HG03060 (cell line): ENCODE results near the gene TAF3.
A peak's percentile ranks its signal among the peaks of the same experiment; 100 is the strongest.
"Not testable (repeated sequence)": the region's sequence is repeated elsewhere in the genome, so short reads cannot be mapped to it uniquely, and the experiment has no call there.

Source experiments
- ATAC-seq: cut with Tn5 transposase; IDR thresholded peaks from one replicate; pipeline ENCODE4 v1.9.1; 2021; ENCODE audit warnings: low read depth, moderate number of reproducible peaks; ENCODE audit not compliant: unreplicated experiment

Gene TAF3

DNA sequence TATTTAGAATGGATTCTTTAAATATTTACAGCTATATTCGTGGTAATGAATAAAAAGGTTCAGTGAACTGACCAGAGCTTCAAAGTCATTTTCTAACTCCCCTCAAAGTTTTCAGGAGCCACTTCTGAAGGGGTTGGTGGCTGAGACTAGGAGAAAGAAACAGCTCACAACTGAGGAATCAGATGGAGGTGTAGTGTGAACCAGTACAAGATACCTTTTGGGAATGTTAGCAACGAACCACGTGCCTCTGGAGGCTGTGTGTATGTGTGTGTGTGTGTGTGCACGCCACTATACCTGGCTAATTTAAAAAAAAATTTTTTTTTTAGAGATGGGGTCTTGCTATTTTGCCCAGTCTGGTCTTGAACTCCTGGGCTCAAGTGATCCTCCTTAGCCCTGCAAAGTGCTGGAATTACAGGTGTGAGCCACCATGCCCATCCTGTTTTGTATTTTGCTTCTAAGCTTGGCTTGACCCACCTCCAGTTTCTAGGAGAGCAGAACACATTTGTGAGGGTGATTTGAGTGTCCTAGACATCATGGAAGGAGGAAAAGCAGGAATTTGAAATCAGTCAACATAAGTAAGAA, 9.5 kb upstream of the TAF3 start:
- ATAC-seq: no peak

GRCh38 chr10:7810443-7810842, 7.9 kb upstream of the TAF3 start:
- no peak for ATAC-seq

DNA sequence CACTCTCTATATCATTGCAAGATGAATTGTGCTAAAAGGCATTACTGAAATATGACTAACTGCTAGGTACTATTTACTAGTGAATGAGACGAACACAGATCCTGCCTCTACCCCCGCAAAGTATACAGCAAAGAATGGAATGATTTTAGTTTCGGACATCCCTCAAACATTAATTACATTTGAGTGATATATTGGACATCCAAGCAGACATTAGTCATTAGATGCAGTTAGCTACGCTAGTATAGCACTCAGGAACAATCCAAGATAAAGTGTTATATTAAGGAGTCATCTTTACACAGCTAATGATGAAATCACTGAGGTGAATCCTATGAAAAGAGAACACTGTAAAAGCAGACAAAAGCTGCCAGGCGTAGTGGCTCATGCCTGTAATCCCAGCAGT, 7.3 kb upstream of the TAF3 start:
- ATAC-seq: no peak

- not testable (repeated sequence) for ATAC-seq
Observed at GRCh38 chr10:7811743-7812142, 6.6 kb upstream of the TAF3 start.

- ATAC-seq: no peak
Observed at GRCh38 chr10:7813481-7813880, 4.8 kb upstream of the TAF3 start.

DNA sequence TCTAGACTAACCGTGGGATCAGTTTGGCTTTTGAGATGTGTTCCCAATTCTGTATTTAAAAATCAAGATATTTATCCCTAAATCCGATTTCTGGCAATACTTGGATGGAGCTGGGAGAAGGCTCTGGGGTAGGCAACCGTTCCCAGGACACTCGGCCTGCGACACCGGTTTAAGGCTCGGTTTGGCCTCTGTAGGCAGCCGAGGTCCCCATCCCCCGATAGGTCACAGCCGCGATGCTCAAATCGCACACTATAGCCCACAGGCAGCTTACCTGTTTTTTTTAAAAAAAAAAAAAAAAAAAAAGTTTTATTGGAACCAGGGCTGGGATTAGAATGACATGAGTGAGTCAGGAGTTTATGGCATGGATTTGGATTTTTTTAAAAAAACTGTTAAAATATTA, 729 bp upstream of the TAF3 start:
- no peak for ATAC-seq

DNA sequence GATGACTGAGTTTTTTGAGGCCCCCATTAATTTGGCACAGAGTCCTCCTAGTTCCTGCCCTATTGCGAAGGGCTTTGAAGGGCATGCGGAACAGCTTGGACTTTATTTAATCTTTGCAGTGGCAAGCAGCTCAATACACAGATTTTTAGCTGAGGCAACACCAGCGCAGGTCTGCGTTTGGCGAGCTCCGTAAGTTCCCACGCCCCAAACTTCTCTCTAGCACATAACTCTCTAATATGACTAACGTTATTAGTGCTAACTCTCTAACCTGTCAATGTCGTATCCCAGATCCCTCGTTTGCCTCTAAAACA, 366 bp upstream of the TAF3 start:
- ATAC-seq: no peak

DNA sequence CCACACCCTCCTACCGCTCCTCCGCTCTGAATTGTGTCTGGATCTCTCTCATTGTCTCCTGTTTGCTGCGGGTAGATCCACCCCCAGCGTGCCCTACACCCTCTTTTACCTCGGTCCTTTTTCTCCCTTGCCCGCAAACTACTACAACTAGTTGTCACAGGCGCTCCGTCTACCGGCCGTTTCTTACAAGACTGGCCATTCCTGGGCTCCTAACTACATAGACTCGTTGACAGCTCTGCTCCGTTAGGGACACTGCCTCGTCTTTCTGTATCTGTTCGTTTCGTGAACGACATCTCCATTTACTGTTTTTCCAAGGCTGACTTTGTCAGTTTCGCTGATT, 786 bp downstream of the TAF3 start:
- ATAC-seq: peak; percentile 20

DNA sequence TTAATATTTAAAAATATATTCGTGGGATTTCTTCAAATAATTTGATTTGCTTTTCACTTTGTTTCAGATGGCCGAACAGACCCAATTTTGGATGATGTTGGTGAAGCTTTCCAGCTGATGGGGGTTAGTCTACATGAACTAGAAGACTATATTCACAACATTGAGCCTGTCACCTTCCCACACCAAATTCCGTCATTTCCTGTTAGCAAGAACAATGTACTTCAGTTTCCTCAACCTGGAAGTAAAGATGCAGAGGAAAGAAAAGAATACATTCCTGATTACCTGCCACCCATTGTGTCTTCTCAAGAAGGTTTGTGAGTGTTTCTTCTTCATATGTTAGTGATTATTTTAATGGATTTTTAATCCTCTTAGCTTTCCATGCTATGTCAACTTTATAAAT, 5.9 kb downstream of the TAF3 start:
- no peak for ATAC-seq

- no peak for ATAC-seq
Observed at GRCh38 chr10:7826971-7827370, 8.7 kb downstream of the TAF3 start.

DNA sequence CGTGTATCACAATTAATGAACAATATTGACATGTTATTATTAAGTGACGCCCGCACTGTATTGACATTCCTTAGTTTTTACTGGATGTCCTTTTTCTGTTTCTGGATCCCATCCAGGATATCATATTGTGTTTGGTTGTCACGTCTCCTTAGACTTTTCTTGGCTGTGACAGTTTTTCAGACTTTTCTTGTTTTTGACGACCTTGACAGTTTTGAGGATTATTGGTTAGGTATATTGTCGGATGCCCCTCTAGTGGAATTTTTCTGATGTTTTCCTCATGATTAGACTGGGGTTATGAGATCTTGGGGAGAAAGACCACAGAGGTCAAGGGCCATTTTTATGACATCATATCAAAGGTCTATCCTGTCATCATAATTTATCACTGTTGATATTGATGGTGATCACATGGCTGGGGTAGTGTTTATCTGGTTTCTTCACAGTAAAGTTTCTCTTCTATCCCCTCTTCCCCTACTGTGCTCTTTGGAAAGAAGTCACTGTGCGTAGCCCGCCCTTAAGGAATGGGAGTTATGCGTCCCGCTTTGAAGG, 11.1 kb downstream of the TAF3 start:
- no peak for ATAC-seq

GRCh38 chr10:7832060-7832459, 13.8 kb downstream of the TAF3 start:
- no peak for ATAC-seq

GRCh38 chr10:7833210-7833609, 14.9 kb downstream of the TAF3 start:
- ATAC-seq: no peak

- ATAC-seq: no peak
Observed at GRCh38 chr10:7834262-7834661, 16.0 kb downstream of the TAF3 start.

- ATAC-seq: no peak
Observed at GRCh38 chr10:7836571-7836970, 18.3 kb downstream of the TAF3 start.

DNA sequence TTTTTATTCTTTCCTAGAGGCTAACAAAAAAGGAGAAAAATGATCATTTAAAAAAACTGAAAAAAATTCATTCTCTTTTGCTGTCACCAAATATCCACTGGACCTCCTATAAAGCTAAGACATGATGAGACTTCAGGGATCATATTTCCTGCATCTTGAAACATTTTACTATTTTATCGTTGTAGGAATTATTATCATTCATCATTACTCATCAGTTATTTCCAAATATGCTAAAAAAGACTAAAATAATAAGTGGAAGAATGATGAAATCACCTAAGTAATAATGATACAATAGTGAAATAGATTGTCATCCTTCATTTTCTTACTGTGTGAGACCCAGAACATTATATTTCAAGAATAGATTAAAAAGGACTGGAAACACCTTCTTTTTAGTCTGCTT, 28.3 kb downstream of the TAF3 start:
- no peak for ATAC-seq

GRCh38 chr10:7853226-7853842, 35.0 kb downstream of the TAF3 start:
- ATAC-seq: no peak

GRCh38 chr10:7853890-7854289, 35.6 kb downstream of the TAF3 start:
- ATAC-seq: no peak

DNA sequence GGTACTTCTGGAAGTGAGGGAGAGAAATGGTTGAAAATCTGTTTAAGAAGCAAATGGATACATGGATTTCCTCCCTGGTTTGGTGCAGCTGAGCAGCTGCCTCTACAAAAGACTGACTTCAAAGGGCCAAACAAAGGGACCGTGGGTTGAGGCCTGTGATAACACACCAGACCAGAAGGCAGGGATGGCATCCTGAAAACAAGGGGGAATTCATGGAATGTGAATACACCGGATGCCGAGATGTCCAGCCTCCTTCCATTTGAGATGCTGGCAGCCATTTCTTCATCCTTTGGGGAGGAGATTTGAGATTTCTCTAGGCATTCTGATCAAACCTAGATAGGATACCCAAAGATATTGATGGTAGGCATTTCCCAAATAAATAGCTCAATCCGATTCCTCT, 36.9 kb downstream of the TAF3 start:
- no peak for ATAC-seq

DNA sequence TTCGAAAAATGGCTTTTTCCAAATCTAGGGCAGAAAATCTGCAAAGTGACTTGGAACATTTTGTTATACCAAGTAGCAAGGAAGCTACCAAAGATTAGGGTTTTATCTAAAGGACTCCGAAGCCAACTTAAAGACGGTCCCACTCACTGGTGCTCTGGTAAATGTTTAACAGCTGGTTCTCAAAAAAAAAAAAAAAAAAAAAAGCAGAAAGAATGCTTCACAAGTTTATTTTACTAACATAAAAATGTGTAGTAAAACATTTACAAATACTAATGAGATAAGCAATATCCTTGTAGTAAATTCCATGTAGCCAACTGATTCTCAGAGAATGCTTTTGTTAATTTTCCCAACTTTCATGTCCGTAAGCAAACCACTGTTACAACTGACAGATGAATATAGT, 38.4 kb downstream of the TAF3 start:
- no peak for ATAC-seq

- no peak for ATAC-seq
Observed at GRCh38 chr10:7857262-7857661, 39.0 kb downstream of the TAF3 start.

GRCh38 chr10:7861509-7862120, 43.3 kb downstream of the TAF3 start:
- ATAC-seq: no peak
